SK-N-SH (cell line): Measurements from ENCODE around the gene TRIOBP. TPM values are rescaled to one million over a fixed set of nuclear protein-coding genes. Genes with fewer than 3 reads are reported as not detected.

ENCODE experiments used
- CTCF ChIA-PET: fragments of 300-600, 350-600 bp; formaldehyde crosslinking; extraction: SDS; loops from one replicate; lab custom pipeline; 2021; lab: Yijun Ruan, JAX
- POLR2A ChIA-PET: fragments of 350-600 bp; sonication (Branson Sonifier 250); formaldehyde crosslinking; extraction: SDS; loops from one replicate; lab custom pipeline; 2020; ENCODE audit warnings: antibody characterized with exemption, inconsistent platforms; lab: Yijun Ruan, JAX
- DNase-seq: peaks from one replicate; pipeline ENCODE4 v3.0.0; 2012
- H2AFZ ChIP-seq: fragments of 200-600 bp; sonication (generic); 2 replicates; pipeline ENCODE4 v1.8.1; 2016; ENCODE audit warnings: antibody characterized with exemption, mild to moderate bottlenecking, low read depth
- H3F3A ChIP-seq: fragments of 200-600 bp; sonication (generic); replicated peaks from 2 replicates; pipeline ENCODE3; 2016; ENCODE audit warnings: antibody characterized with exemption, mild to moderate bottlenecking; ENCODE audit not compliant: insufficient read depth
- H3K27ac ChIP-seq, 2 experiments: fragments of 200-500 bp in 1 of 2; fragments of 200-600 bp in 1 of 2; sonication (Bioruptor generic) in 1 of 2; sonication (generic), shearing (Covaris generic) in 1 of 2; 2 replicates each; pipeline versions ENCODE4 v1.5.1 to v1.6.1; 2014 to 2016; ENCODE audit warnings: low read depth in 2 of 2, inconsistent platforms in 1 of 2, low read length in 1 of 2, mild to moderate bottlenecking in 1 of 2, mixed read lengths in 1 of 2
- H3K27me3 ChIP-seq: fragments of 200-600 bp; sonication (generic), shearing (Covaris generic); 2 replicates; pipeline ENCODE4 v1.6.1; 2016; ENCODE audit warnings: mixed run types; ENCODE audit not compliant: insufficient read depth
- H3K36me3 ChIP-seq, 2 experiments: fragments of 200-500 bp in 1 of 2; fragments of 200-600 bp in 1 of 2; sonication (Bioruptor generic) in 1 of 2; sonication (generic) in 1 of 2; replicated peaks in 1 of 2; 2 replicates each; pipeline versions ENCODE3 to v1.5.1; 2014 to 2016; ENCODE audit warnings: low read length in 1 of 2, mild to moderate bottlenecking in 1 of 2; ENCODE audit not compliant: insufficient read depth in 2 of 2, control insufficient read depth in 1 of 2
- H3K4me1 ChIP-seq, 2 experiments: fragments of 200-500 bp in 1 of 2; fragments of 200-600 bp in 1 of 2; sonication (Bioruptor generic) in 1 of 2; sonication (generic), shearing (Covaris generic) in 1 of 2; 2 replicates each; pipeline versions ENCODE4 v1.5.1 to v1.6.1; 2014 to 2016; ENCODE audit warnings: low read depth in 1 of 2, low read length in 1 of 2, mixed run types in 1 of 2; ENCODE audit not compliant: insufficient read depth in 2 of 2, control insufficient read depth in 1 of 2
- H3K4me2 ChIP-seq: fragments of 200-600 bp; sonication (generic), shearing (Covaris generic); 2 replicates; pipeline ENCODE4 v1.6.1; 2017; ENCODE audit warnings: mixed run types
- H3K4me3 ChIP-seq, 2 experiments: fragments of 200-500 bp in 1 of 2; fragments of 200-600 bp in 1 of 2; sonication (Bioruptor generic) in 1 of 2; sonication (generic), shearing (Covaris generic) in 1 of 2; 2 replicates each; pipeline versions ENCODE4 v1.5.1 to v1.8.1; 2014 to 2016; ENCODE audit warnings: low read depth in 2 of 2, inconsistent platforms in 1 of 2, low read length in 1 of 2, mild to moderate bottlenecking in 1 of 2, mixed read lengths in 1 of 2, moderate library complexity in 1 of 2
- H3K79me2 ChIP-seq: fragments of 200-600 bp; sonication (generic); 2 replicates; pipeline ENCODE4 v1.8.1; 2017; ENCODE audit warnings: mild to moderate bottlenecking; ENCODE audit not compliant: insufficient read depth
- H3K9ac ChIP-seq: fragments of 200-600 bp; sonication (generic); 2 replicates; pipeline ENCODE4 v1.6.1; 2017; ENCODE audit warnings: mixed run types
- H3K9me2 ChIP-seq: fragments of 200-600 bp; sonication (generic); 2 replicates; pipeline ENCODE4 v1.6.1; 2017; ENCODE audit warnings: mixed run types
- H3K9me3 ChIP-seq: fragments of 200-600 bp; sonication (generic); 2 replicates; pipeline ENCODE4 v1.6.1; 2017; ENCODE audit warnings: mixed run types, mild to moderate bottlenecking, moderate library complexity
- H4K20me1 ChIP-seq: fragments of 200-600 bp; sonication (generic); 2 replicates; pipeline ENCODE4 v1.6.1; 2017; ENCODE audit warnings: mild to moderate bottlenecking, mixed run types; ENCODE audit not compliant: insufficient read depth
- CHD2 ChIP-seq: fragments of 150-350 bp; IDR thresholded peaks from 2 replicates; pipeline ENCODE4 v1.6.1; 2018; ENCODE audit warnings: low read length; ENCODE audit not compliant: partially characterized antibody
- FOSL2 ChIP-seq: IDR thresholded peaks from 2 replicates; pipeline ENCODE4 v1.4.0; 2012; ENCODE audit warnings: low read depth, mild to moderate bottlenecking, moderate library complexity, borderline replicate concordance
- GABPA ChIP-seq: IDR thresholded peaks from 2 replicates; pipeline ENCODE4 v1.4.0; 2012; ENCODE audit warnings: low read depth, mild to moderate bottlenecking
- JUND ChIP-seq: IDR thresholded peaks from 2 replicates; pipeline ENCODE4 v1.4.0; 2012
- NFIC ChIP-seq: IDR thresholded peaks from 2 replicates; pipeline ENCODE4 v1.4.0; 2012; ENCODE audit warnings: borderline replicate concordance
- NRF1 ChIP-seq: IDR thresholded peaks from 2 replicates; pipeline ENCODE4 v1.6.1; 2012; ENCODE audit warnings: low read depth, mild to moderate bottlenecking, low read length
- POLR2AphosphoS5 ChIP-seq: IDR thresholded peaks from 2 replicates; pipeline ENCODE4 v1.6.1; 2012; ENCODE audit warnings: low read depth, low read length
- RFX5 ChIP-seq: IDR thresholded peaks from 2 replicates; pipeline ENCODE4 v1.6.1; 2012; ENCODE audit warnings: mild to moderate bottlenecking, improper control_type of control experiment, low read length
- RXRA ChIP-seq: IDR thresholded peaks from 2 replicates; pipeline ENCODE4 v1.4.0; 2012; ENCODE audit warnings: low read depth, mild to moderate bottlenecking, borderline replicate concordance
- SMC3 ChIP-seq: IDR thresholded peaks from 2 replicates; pipeline ENCODE4 v1.6.1; 2012; ENCODE audit warnings: low read depth, low read length, improper control_type of control experiment
- TAF1 ChIP-seq: IDR thresholded peaks from 2 replicates; pipeline ENCODE4 v1.6.1; 2012; ENCODE audit warnings: low read depth, mild to moderate bottlenecking, low read length, moderate library complexity, borderline replicate concordance
- TCF12 ChIP-seq: IDR thresholded peaks from 2 replicates; pipeline ENCODE4 v1.4.0; 2012
- YY1 ChIP-seq: IDR thresholded peaks from 2 replicates; pipeline ENCODE4 v1.4.0; 2012; ENCODE audit warnings: low read depth, mild to moderate bottlenecking
- WGBS: methylation state at CpG from one replicate; pipeline ENCODE4 v1.1.6; 2017; ENCODE audit warnings: low lambda C conversion rate; 5-methylcytosine and 5-hydroxymethylcytosine counted together
- polyA plus RNA-seq, 3 experiments: library from polyadenylated mRNA; depleted of rRNA; stranded (reverse); fragments of >200 nt; gene quantifications; 2 replicates each; pipeline ENCODE4 v1.2.3, GENCODE V29; 2012
- TF ChIP-seq, protein P1 (sequence below): IDR thresholded peaks from 2 replicates; pipeline ENCODE4; 2012
- TF ChIP-seq, protein P2 (sequence below): IDR thresholded peaks from 2 replicates; pipeline ENCODE4 v1.4.0; 2012; ENCODE audit warnings: low read depth
- TF ChIP-seq, protein P3 (sequence below): IDR thresholded peaks from 2 replicates; pipeline ENCODE4 v1.6.1; 2012; ENCODE audit warnings: mild to moderate bottlenecking, low read depth, low read length, moderate library complexity
- TF ChIP-seq, protein P4 (sequence below): fragments of 150-350 bp; IDR thresholded peaks from 2 replicates; pipeline ENCODE4 v1.6.1; 2016; ENCODE audit warnings: mild to moderate bottlenecking, low read depth, low read length
- TF ChIP-seq, protein P5 (sequence below): fragments of 200-600 bp; sonication (generic); IDR thresholded peaks from 2 replicates; pipeline ENCODE4 v1.6.1; 2017; ENCODE audit warnings: antibody characterized with exemption, mild to moderate bottlenecking, moderate library complexity

Gene TRIOBP
- polyA plus RNA-seq, 1 of the 3 experiments (the other 2 are of a cell fraction) = 43.6 TPM

DNA sequence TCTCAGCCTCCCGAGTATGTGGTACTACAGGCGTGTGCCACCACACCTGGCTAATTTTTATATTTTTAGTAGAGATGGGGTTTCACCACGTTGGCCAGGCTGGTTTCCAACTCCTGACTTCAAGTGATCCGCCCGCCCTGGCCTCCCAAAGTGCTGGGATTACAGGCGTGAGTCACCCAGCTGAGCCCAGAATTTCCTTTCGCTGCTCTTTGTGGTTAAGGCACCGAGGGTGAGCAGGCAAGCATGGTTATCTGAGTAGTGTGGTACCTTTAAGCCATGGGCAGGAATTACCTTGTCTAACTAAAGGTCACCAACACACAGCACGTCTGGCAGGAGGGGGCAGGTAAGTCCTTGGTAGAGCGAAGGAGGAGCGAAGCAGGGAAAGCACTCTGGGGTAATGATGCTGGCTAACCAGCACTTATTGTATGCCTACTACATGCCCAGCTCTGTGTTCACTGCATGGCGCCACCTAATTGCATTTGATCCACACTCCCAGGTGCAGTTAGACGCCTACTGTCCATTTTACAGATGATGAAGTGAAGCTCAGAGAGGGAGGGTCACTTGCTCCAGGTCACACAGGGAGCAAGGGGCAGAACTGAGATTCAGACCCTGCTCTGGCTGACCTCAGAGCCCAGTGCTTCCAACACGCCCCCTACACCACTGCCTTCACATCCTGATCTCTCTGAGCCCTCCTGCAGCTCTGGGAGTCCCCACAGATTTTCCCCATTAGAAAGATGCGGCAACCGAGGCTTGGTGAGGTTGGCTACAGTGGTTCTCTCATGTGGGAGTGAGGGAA lies 45.7 kb downstream of the TRIOBP start:
- Histone ChIP-seq H3K9me2 (no peaks in the 10 kb centered on the region), H3K9ac (no peak overlapping the region), H4K20me1 (0 out of 2 replicates have a peak, but pooled peaks cover 2% of the 10 kb centered on the region), H2AFZ (no peak overlapping the region), H3K4me2 (peak overlapping the region; percentile 56), H3K4me1 (peaks cover 29 to 37% of the 10 kb centered on the region in 2 experiments; a peak in 3 of 4 replicates), H3K36me3 (no peaks in the 10 kb centered on the region), H3K27me3 (no peaks in the 10 kb centered on the region), H3K79me2 (peaks cover 20% of the 10 kb centered on the region), H3K4me3 (no peak overlapping the region), H3F3A (peaks cover 34% of the 10 kb centered on the region), H3K27ac (peak overlapping the region; percentile 26 to 42), H3K9me3 (no peaks in the 10 kb centered on the region)
- 48% methylated on average over 14 of the region's 16 CpGs for WGBS
- ChIA-PET POLR2A (no interaction called here), CTCF (interaction anchor here (0.8 kb wide), 1 partner anchor 75 kb away, joined by 3 read pairs; no protein-coding TSS in a partner anchor)
- no peak for DNase-seq
- TF ChIP-seq YY1 = no peak
- no peak for TF ChIP-seq SMC3
- TF ChIP-seq NRF1 = no peak
- peak; percentile 76; the same call in 1 of the 2 replicates for TF ChIP-seq JUND
- TF ChIP-seq FOSL2 = peak; percentile 89; the same call in 1 of the 2 replicates
- TF ChIP-seq, protein P1, sequence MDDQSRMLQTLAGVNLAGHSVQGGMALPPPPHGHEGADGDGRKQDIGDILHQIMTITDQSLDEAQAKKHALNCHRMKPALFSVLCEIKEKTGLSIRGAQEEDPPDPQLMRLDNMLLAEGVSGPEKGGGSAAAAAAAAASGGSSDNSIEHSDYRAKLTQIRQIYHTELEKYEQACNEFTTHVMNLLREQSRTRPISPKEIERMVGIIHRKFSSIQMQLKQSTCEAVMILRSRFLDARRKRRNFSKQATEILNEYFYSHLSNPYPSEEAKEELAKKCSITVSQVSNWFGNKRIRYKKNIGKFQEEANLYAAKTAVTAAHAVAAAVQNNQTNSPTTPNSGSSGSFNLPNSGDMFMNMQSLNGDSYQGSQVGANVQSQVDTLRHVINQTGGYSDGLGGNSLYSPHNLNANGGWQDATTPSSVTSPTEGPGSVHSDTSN = peak; percentile 40; the same call in 1 of the 2 replicates
- TF ChIP-seq NFIC = peak; percentile 63; the same call in 1 of the 2 replicates
- TF ChIP-seq, protein P2, sequence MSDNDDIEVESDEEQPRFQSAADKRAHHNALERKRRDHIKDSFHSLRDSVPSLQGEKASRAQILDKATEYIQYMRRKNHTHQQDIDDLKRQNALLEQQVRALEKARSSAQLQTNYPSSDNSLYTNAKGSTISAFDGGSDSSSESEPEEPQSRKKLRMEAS = peak; percentile 81
- peak; percentile 74 for TF ChIP-seq TCF12
- peak; percentile 45; the same call in 1 of the 2 replicates for TF ChIP-seq RXRA

DNA sequence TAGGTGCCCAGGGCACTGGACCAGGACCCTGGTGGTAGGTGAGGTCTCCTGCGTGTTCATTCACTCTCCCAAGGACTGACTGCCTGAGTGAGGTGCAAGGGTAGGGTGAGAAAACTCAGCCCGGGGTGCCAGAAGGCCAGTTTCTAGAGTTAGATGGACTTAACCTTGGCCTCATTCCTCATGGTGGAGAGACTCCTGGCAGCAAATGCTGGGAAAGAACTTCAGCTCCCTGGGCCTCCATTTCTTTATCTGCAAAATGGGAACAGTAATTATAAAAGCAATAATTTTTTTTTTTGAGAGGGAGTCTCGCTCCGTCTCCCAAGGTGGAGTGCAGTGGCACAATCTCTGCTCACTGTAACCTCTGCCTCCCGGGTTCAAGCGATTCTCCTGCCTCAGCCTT lies 47.7 kb downstream of the TRIOBP start:
- Histone ChIP-seq H3K4me2 (peak overlapping the region; percentile 90; the same call in 1 of the 2 replicates), H3K36me3 (no peaks in the 10 kb centered on the region), H3F3A (peaks cover 34% of the 10 kb centered on the region), H3K79me2 (peaks cover 41% of the 10 kb centered on the region), H4K20me1 (peaks cover 22% of the 10 kb centered on the region), H2AFZ (no peak overlapping the region), H3K27ac (no peak overlapping the region), H3K4me3 (no peak overlapping the region), H3K27me3 (no peaks in the 10 kb centered on the region), H3K4me1 (peaks cover 29 to 45% of the 10 kb centered on the region in 2 experiments; a peak in 3 of 4 replicates), H3K9me2 (no peaks in the 10 kb centered on the region), H3K9ac (no peak overlapping the region), H3K9me3 (no peaks in the 10 kb centered on the region)
- ChIA-PET CTCF (interaction anchor here (0.6 to 1.4 kb wide), 3 partner anchors 8 to 101 kb away, joined by 3 to 4 read pairs (median 3); no protein-coding TSS in a partner anchor), POLR2A (no interaction called here)
- no peak for DNase-seq
- WGBS = 98% methylated on average over 6 of the region's 6 CpGs
- TF ChIP-seq, protein P2 = no peak
- no peak for TF ChIP-seq SMC3
- TF ChIP-seq CHD2 = no peak
- TF ChIP-seq, protein P3, sequence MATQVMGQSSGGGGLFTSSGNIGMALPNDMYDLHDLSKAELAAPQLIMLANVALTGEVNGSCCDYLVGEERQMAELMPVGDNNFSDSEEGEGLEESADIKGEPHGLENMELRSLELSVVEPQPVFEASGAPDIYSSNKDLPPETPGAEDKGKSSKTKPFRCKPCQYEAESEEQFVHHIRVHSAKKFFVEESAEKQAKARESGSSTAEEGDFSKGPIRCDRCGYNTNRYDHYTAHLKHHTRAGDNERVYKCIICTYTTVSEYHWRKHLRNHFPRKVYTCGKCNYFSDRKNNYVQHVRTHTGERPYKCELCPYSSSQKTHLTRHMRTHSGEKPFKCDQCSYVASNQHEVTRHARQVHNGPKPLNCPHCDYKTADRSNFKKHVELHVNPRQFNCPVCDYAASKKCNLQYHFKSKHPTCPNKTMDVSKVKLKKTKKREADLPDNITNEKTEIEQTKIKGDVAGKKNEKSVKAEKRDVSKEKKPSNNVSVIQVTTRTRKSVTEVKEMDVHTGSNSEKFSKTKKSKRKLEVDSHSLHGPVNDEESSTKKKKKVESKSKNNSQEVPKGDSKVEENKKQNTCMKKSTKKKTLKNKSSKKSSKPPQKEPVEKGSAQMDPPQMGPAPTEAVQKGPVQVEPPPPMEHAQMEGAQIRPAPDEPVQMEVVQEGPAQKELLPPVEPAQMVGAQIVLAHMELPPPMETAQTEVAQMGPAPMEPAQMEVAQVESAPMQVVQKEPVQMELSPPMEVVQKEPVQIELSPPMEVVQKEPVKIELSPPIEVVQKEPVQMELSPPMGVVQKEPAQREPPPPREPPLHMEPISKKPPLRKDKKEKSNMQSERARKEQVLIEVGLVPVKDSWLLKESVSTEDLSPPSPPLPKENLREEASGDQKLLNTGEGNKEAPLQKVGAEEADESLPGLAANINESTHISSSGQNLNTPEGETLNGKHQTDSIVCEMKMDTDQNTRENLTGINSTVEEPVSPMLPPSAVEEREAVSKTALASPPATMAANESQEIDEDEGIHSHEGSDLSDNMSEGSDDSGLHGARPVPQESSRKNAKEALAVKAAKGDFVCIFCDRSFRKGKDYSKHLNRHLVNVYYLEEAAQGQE = no peak
- TF ChIP-seq, protein P4, sequence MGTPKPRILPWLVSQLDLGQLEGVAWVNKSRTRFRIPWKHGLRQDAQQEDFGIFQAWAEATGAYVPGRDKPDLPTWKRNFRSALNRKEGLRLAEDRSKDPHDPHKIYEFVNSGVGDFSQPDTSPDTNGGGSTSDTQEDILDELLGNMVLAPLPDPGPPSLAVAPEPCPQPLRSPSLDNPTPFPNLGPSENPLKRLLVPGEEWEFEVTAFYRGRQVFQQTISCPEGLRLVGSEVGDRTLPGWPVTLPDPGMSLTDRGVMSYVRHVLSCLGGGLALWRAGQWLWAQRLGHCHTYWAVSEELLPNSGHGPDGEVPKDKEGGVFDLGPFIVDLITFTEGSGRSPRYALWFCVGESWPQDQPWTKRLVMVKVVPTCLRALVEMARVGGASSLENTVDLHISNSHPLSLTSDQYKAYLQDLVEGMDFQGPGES = no peak
- TF ChIP-seq, protein P5, sequence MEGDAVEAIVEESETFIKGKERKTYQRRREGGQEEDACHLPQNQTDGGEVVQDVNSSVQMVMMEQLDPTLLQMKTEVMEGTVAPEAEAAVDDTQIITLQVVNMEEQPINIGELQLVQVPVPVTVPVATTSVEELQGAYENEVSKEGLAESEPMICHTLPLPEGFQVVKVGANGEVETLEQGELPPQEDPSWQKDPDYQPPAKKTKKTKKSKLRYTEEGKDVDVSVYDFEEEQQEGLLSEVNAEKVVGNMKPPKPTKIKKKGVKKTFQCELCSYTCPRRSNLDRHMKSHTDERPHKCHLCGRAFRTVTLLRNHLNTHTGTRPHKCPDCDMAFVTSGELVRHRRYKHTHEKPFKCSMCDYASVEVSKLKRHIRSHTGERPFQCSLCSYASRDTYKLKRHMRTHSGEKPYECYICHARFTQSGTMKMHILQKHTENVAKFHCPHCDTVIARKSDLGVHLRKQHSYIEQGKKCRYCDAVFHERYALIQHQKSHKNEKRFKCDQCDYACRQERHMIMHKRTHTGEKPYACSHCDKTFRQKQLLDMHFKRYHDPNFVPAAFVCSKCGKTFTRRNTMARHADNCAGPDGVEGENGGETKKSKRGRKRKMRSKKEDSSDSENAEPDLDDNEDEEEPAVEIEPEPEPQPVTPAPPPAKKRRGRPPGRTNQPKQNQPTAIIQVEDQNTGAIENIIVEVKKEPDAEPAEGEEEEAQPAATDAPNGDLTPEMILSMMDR = no peak
- TF ChIP-seq POLR2AphosphoS5 = no peak
- TF ChIP-seq TAF1 = no peak
- no peak for TF ChIP-seq GABPA
- no peak for TF ChIP-seq NRF1
- no peak for TF ChIP-seq RFX5
- TF ChIP-seq FOSL2 = no peak
